Activated naive CD4-positive, alpha-beta T cell treated with anti-CD3 and anti-CD28 coated beads, Interleukin-2, amount 50 U/mL, for 24 hours (primary cell): ENCODE measurements around the gene PSTPIP1.

Source experiments
- H3K27ac Mint-ChIP-seq: one replicate; pipeline ENCODE4 v1.8.0; 2021; ENCODE audit warnings: mild to moderate bottlenecking, mixed read lengths
- H3K27me3 Mint-ChIP-seq: one replicate; pipeline ENCODE4 v1.8.0; 2021; ENCODE audit warnings: mixed read lengths
- H3K36me3 Mint-ChIP-seq: one replicate; pipeline ENCODE4 v1.8.0; 2021; ENCODE audit warnings: mixed read lengths
- H3K4me1 Mint-ChIP-seq: one replicate; pipeline ENCODE4 v1.8.0; 2021; ENCODE audit warnings: mixed read lengths
- H3K4me3 Mint-ChIP-seq: one replicate; pipeline ENCODE4 v1.8.0; 2021; ENCODE audit warnings: mild to moderate bottlenecking, mixed read lengths
- H3K9me3 Mint-ChIP-seq: one replicate; pipeline ENCODE4 v1.8.0; 2021; ENCODE audit warnings: mixed read lengths

The PSTPIP1 gene

GRCh38 chr15:77017761-77018720, 23.1 kb downstream of the PSTPIP1 start:
- Mint-ChIP-seq H3K4me1 (peaks cover 88% of the 10 kb centered on the region), H3K27ac (peak overlapping the region; percentile 74), H3K36me3 (peaks cover 5% of the 10 kb centered on the region), H3K4me3 (no peak overlapping the region), H3K9me3 (no peaks in the 10 kb centered on the region), H3K27me3 (no peaks in the 10 kb centered on the region)

GRCh38 chr15:77018796-77019505, 24.0 kb downstream of the PSTPIP1 start:
- Mint-ChIP-seq H3K9me3 (no peaks in the 10 kb centered on the region), H3K36me3 (peaks cover 5% of the 10 kb centered on the region), H3K4me3 (no peak overlapping the region), H3K4me1 (peaks cover 88% of the 10 kb centered on the region), H3K27me3 (no peaks in the 10 kb centered on the region), H3K27ac (peak overlapping the region; percentile 78)

GRCh38 chr15:77019521-77020331, 24.8 kb downstream of the PSTPIP1 start:
- H3K4me3 Mint-ChIP-seq = peak overlapping the region; percentile 67
- no peaks in the 10 kb centered on the region for H3K27me3 Mint-ChIP-seq
- H3K4me1 Mint-ChIP-seq = peaks cover 84% of the 10 kb centered on the region
- H3K27ac Mint-ChIP-seq = peak overlapping the region; percentile 78
- no peaks in the 10 kb centered on the region for H3K9me3 Mint-ChIP-seq
- peaks cover 5% of the 10 kb centered on the region for H3K36me3 Mint-ChIP-seq

- H3K36me3 Mint-ChIP-seq = peaks cover 5% of the 10 kb centered on the region
- no peaks in the 10 kb centered on the region for H3K9me3 Mint-ChIP-seq
- no peaks in the 10 kb centered on the region for H3K27me3 Mint-ChIP-seq
- peak overlapping the region; percentile 67 for H3K4me3 Mint-ChIP-seq
- H3K27ac Mint-ChIP-seq = peak overlapping the region; percentile 81
- H3K4me1 Mint-ChIP-seq = peaks cover 76% of the 10 kb centered on the region
Observed at GRCh38 chr15:77020348-77021087, 25.6 kb downstream of the PSTPIP1 start.

GRCh38 chr15:77021088-77021481, 26.2 kb downstream of the PSTPIP1 start:
- H3K4me3 Mint-ChIP-seq = no peak overlapping the region
- H3K9me3 Mint-ChIP-seq = no peaks in the 10 kb centered on the region
- peak overlapping the region; percentile 88 for H3K27ac Mint-ChIP-seq
- H3K27me3 Mint-ChIP-seq = no peaks in the 10 kb centered on the region
- H3K36me3 Mint-ChIP-seq = peaks cover 5% of the 10 kb centered on the region
- H3K4me1 Mint-ChIP-seq = peaks cover 75% of the 10 kb centered on the region

- peak overlapping the region; percentile 66 for H3K4me3 Mint-ChIP-seq
- no peaks in the 10 kb centered on the region for H3K27me3 Mint-ChIP-seq
- peaks cover 5% of the 10 kb centered on the region for H3K36me3 Mint-ChIP-seq
- H3K9me3 Mint-ChIP-seq = no peaks in the 10 kb centered on the region
- peaks cover 71% of the 10 kb centered on the region for H3K4me1 Mint-ChIP-seq
- H3K27ac Mint-ChIP-seq = peak overlapping the region; percentile 88
Observed at GRCh38 chr15:77021803-77022381, 27.0 kb downstream of the PSTPIP1 start.

GRCh38 chr15:77022646-77023575, 28.0 kb downstream of the PSTPIP1 start:
- H3K4me1 Mint-ChIP-seq = peaks cover 65% of the 10 kb centered on the region
- peaks cover 4% of the 10 kb centered on the region for H3K36me3 Mint-ChIP-seq
- no peak overlapping the region for H3K4me3 Mint-ChIP-seq
- no peaks in the 10 kb centered on the region for H3K27me3 Mint-ChIP-seq
- H3K27ac Mint-ChIP-seq = peak overlapping the region; percentile 88
- no peaks in the 10 kb centered on the region for H3K9me3 Mint-ChIP-seq

GRCh38 chr15:77023576-77024272, 28.8 kb downstream of the PSTPIP1 start:
- Mint-ChIP-seq H3K4me1 (peaks cover 57% of the 10 kb centered on the region), H3K4me3 (no peak overlapping the region), H3K27ac (no peak overlapping the region), H3K27me3 (no peaks in the 10 kb centered on the region), H3K36me3 (peaks cover 2% of the 10 kb centered on the region), H3K9me3 (no peaks in the 10 kb centered on the region)

GRCh38 chr15:77024273-77025082, 29.6 kb downstream of the PSTPIP1 start:
- no peak overlapping the region for H3K4me3 Mint-ChIP-seq
- no peaks in the 10 kb centered on the region for H3K9me3 Mint-ChIP-seq
- H3K4me1 Mint-ChIP-seq = peaks cover 52% of the 10 kb centered on the region
- no peaks in the 10 kb centered on the region for H3K27me3 Mint-ChIP-seq
- H3K36me3 Mint-ChIP-seq = peaks cover 2% of the 10 kb centered on the region
- H3K27ac Mint-ChIP-seq = peak overlapping the region; percentile 59

- no peaks in the 10 kb centered on the region for H3K27me3 Mint-ChIP-seq
- H3K4me1 Mint-ChIP-seq = peaks cover 44% of the 10 kb centered on the region
- no peak overlapping the region for H3K4me3 Mint-ChIP-seq
- no peaks in the 10 kb centered on the region for H3K9me3 Mint-ChIP-seq
- H3K27ac Mint-ChIP-seq = peak overlapping the region; percentile 74
- no peaks in the 10 kb centered on the region for H3K36me3 Mint-ChIP-seq
Observed at GRCh38 chr15:77025083-77025901, 30.4 kb downstream of the PSTPIP1 start.

- H3K27ac Mint-ChIP-seq = peak overlapping the region; percentile 76
- H3K36me3 Mint-ChIP-seq = no peaks in the 10 kb centered on the region
Observed at GRCh38 chr15:77025941-77026411, 31.1 kb downstream of the PSTPIP1 start.

More at GRCh38 chr15:77025941-77026411, 31.1 kb downstream of the PSTPIP1 start:
- Mint-ChIP-seq H3K9me3 (no peaks in the 10 kb centered on the region), H3K27me3 (no peaks in the 10 kb centered on the region), H3K4me3 (no peak overlapping the region), H3K4me1 (peaks cover 37% of the 10 kb centered on the region)
